ENCODE measurements around the gene STAM. TPM values are rescaled to one million over a fixed set of nuclear protein-coding genes. Genes with fewer than 3 reads are reported as not detected.

The STAM gene
- total RNA-seq, 4 donors from 2014 or later, result 3.6 to 31.5 (median 19.9) TPM

DNA sequence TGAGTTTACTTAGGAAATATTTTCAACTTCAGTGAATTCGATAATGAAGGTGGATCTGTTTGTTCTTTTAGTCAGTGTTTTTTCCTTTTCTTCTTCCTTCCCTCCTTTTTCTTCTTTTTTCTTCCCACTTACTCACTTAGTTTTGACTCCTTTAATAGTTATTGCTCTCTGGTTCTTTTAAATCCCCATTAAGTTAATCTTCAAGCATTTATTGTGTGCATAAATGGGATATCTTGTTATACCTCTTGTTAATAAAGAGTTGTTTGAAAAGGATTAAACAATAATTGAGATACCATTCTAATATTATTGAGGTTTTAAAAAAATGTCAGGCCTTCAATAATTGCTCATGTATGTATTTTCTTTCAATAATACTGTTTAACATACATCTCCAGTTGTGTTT, 19.5 kb downstream of the STAM start:
- DNase-seq, result no peak
- Histone ChIP-seq H3K27ac (peak overlapping the region in 1 of 2 donors; percentile 47), H3K27me3 (no peaks in the 10 kb centered on the region), H3K4me1 (no peaks in the 10 kb centered on the region), H3K36me3 (no peaks in the 10 kb centered on the region), H3K4me3 (no peak overlapping the region), H3K9me3 (no peaks in the 10 kb centered on the region)
- TF ChIP-seq, protein P1, sequence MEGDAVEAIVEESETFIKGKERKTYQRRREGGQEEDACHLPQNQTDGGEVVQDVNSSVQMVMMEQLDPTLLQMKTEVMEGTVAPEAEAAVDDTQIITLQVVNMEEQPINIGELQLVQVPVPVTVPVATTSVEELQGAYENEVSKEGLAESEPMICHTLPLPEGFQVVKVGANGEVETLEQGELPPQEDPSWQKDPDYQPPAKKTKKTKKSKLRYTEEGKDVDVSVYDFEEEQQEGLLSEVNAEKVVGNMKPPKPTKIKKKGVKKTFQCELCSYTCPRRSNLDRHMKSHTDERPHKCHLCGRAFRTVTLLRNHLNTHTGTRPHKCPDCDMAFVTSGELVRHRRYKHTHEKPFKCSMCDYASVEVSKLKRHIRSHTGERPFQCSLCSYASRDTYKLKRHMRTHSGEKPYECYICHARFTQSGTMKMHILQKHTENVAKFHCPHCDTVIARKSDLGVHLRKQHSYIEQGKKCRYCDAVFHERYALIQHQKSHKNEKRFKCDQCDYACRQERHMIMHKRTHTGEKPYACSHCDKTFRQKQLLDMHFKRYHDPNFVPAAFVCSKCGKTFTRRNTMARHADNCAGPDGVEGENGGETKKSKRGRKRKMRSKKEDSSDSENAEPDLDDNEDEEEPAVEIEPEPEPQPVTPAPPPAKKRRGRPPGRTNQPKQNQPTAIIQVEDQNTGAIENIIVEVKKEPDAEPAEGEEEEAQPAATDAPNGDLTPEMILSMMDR (IDR thresholded peaks at IDR 0.05), result no peak
- TF ChIP-seq POLR2A (IDR thresholded peaks at IDR 0.05), result no peak
- intact Hi-C loops (cut with DNase I; ENCODE audit: low total_unique reads), result no loop called here

DNA sequence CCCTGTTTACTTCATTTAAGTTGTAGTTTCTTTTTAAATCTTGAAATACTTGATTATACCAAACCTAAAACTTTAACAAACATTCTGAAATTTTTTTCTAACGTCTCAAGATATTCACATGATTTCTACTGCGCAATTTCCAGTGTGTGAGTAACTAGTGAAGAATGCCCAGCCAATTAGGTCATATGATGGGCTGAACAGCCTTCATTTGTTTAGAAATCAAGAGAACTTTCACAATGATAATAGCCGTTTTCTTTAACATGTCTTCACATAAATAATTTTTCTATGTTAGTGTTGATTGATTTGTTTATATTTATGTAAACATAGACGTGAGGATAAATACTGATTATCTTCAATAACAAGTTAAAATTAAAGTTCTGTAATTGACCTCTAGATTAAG, 21.8 kb downstream of the STAM start:
- Histone ChIP-seq H3K9me3 (no peaks in the 10 kb centered on the region), H3K36me3 (no peaks in the 10 kb centered on the region), H3K27me3 (no peaks in the 10 kb centered on the region), H3K4me3 (no peak overlapping the region), H3K4me1 (no peaks in the 10 kb centered on the region), H3K27ac (peak overlapping the region; percentile 76 to 90)
- TF ChIP-seq, protein P1 (IDR thresholded peaks at IDR 0.05), result no peak
- no peak for TF ChIP-seq POLR2A (IDR thresholded peaks at IDR 0.05)
- peak in 1 of 2 donors; percentile 66 for DNase-seq
- intact Hi-C loops (cut with DNase I; ENCODE audit: low total_unique reads), result no loop called here

DNA sequence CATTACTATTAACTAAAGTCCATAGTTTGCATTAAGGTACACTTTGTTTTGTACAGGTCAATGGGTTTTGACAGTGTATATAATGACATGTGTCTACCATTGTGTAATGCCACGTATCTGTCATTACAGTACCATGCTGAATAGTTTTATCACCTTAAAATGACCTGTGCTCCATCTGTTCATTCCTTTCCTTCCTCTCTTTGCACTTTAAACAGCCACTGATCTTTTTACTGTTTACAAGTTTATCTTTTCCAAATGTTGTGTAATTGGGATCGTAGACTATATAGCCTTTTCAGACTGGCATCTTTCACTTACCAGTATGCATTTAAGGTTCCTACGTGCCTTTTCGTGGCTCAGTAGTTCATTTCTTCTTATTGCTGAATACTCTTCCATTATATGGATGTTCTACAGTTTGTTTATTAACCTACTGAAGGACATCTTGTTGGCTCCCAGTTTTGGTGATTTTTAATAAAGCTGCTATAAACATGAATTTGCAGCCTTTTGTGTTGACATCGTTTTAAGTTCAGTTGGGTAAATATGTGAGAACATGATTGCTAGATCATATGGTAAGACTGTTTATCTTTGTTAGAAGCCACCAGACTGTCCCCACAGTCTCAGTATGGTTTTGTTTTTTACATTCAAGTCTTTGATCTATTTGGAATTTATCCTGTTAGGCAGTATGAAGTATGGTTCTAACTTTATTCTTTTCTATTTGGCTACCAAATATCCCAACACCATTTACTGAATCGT, 24.7 kb downstream of the STAM start:
- Histone ChIP-seq H3K36me3 (no peaks in the 10 kb centered on the region), H3K9me3 (no peaks in the 10 kb centered on the region), H3K4me3 (no peak overlapping the region), H3K27ac (peak overlapping the region in 1 of 2 donors; percentile 20), H3K27me3 (no peaks in the 10 kb centered on the region), H3K4me1 (no peaks in the 10 kb centered on the region)
- intact Hi-C loops (cut with DNase I; ENCODE audit: low total_unique reads), result no loop called here
- TF ChIP-seq POLR2A (IDR thresholded peaks at IDR 0.05), result no peak
- TF ChIP-seq, protein P1 (IDR thresholded peaks at IDR 0.05), result no peak
- DNase-seq, result no peak

DNA sequence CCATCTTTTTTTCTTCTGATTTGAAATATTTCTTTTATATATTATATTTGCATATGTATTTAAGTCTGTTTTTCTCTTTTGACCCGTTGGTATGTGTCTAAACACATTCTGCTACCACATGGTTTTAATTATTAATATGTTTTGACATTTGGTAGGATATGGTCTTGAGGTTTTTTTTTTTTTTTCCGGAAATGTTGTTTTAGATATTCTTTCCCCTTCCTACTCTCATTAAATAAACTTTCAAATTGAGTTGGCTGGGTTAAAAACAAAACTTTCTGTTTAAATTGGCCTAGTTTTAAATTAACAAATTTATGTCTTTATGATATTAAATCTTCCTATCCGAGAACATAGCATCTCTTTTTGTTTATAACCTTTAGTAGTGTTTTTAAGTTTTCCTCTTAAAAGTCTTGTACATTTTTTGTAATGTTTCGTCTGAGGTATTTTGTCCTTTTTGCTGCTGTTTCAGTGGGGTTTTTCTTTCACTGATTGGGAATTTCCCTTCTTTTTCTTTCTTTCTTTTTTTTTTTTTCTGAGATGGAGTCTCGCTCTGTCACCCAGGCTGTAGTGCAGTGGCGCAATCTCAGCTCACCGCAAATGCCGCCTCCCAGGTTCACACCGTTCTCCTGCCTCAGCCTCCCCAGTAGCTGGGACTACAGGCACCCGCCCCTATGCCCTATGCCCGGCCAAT, 25.4 kb downstream of the STAM start:
- intact Hi-C loops (cut with DNase I; ENCODE audit: low total_unique reads), result no loop called here
- no peaks in the 10 kb centered on the region for H3K9me3 ChIP-seq
- no peak overlapping the region for H3K4me3 ChIP-seq
- DNase-seq, result no peak
- peaks cover 0 to 2% of the 10 kb centered on the region in 2 donors for H3K4me1 ChIP-seq
- no peaks in the 10 kb centered on the region for H3K27me3 ChIP-seq
- H3K27ac ChIP-seq, result peak overlapping the region in 1 of 2 donors; percentile 3
- H3K36me3 ChIP-seq, result no peaks in the 10 kb centered on the region
- TF ChIP-seq, protein P1 (IDR thresholded peaks at IDR 0.05), result no peak
- no peak for TF ChIP-seq POLR2A (IDR thresholded peaks at IDR 0.05)

DNA sequence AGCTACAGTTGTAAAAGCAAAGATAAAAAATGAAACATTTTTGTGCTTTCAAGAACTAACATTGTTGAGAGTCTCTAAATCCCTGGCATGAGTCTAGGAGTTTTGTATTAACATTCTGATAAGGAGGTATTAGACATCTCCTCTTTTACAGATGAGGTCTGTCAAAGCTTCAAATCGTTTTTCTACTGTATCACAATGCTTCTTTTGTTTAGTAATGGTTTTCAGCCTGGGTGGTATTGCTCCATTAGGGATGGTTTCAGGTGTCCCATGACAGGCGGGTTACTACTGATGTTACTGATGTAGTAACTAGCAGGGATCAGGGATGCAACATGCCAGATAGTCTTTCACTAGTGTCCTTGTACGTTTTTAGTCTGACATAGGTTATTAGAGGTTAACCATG, 27.4 kb downstream of the STAM start:
- no peaks in the 10 kb centered on the region for H3K27me3 ChIP-seq
- H3K4me1 ChIP-seq, result peaks cover 0 to 5% of the 10 kb centered on the region in 2 donors
- DNase-seq, result no peak
- H3K9me3 ChIP-seq, result no peaks in the 10 kb centered on the region
- intact Hi-C loops (cut with DNase I; ENCODE audit: low total_unique reads), result no loop called here
- H3K27ac ChIP-seq, result no peak overlapping the region
- no peaks in the 10 kb centered on the region for H3K36me3 ChIP-seq
- H3K4me3 ChIP-seq, result no peak overlapping the region
- no peak for TF ChIP-seq POLR2A (IDR thresholded peaks at IDR 0.05)
- TF ChIP-seq, protein P1 (IDR thresholded peaks at IDR 0.05), result no peak
